GM23248 (cell line): ENCODE data around the gene VPS13D.

ENCODE experiments used
- EZH2 ChIP-seq: fragments of 200-600 bp; sonication (generic); IDR thresholded peaks from 2 replicates; pipeline ENCODE4 v1.6.1; 2018; ENCODE audit warnings: antibody characterized with exemption, mild to moderate bottlenecking; ENCODE audit not compliant: insufficient read depth, poor library complexity, severe bottlenecking
- EZH2phosphoT487 ChIP-seq: fragments of 200-600 bp; sonication (generic); IDR thresholded peaks from 2 replicates; pipeline ENCODE4 v1.6.1; 2018; ENCODE audit warnings: antibody characterized with exemption, moderate library complexity, mild to moderate bottlenecking, low read depth; ENCODE audit not compliant: insufficient read depth

DNA sequence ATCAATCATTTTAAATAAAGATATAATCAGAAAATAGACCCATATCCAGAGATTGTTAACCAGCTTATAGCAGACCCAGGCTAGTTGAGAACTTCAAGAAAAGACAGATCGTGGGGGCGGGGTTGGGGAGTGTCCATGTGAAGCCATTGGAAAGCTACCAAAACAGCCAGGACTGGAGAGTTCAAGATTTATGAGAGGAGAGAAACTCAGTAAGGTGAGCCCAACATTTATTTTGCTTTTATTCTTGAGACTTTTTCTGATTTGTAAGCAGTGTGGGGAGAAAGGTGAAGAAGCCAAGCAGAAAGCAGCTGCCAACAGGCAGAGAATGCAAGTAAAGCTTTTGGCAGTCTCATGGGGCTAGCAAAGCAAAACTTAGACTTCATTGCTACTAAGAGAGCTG lies 179.9 kb downstream of the VPS13D start:
- no peak for TF ChIP-seq EZH2
- no peak for TF ChIP-seq EZH2phosphoT487
